HG03460 (cell line): ENCODE data around the gene SHROOM3.

Source experiments
- ATAC-seq: cut with Tn5 transposase; IDR thresholded peaks from one replicate; pipeline ENCODE4 v1.9.1; 2021; ENCODE audit not compliant: unreplicated experiment

SHROOM3 gene

DNA sequence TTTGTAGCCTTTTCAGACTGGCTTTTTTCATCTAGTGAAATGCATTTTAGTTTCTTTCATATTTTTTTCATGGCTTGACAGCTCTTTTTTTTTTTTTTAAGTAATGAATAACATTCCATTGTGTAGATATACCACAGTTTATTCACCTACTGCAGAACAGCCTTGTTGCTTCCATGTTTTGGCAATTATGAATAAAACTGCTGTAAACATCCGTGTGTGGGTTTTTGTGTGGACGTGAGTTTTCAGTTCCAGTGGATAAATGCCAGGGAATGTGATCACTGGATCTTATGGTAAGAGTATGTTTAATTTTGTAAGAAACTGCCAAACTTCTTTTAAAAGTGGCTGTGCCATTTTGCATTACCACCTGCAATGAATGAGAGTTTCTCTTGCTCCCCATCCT is 302.2 kb downstream of the SHROOM3 start:
- ATAC-seq, result no peak

DNA sequence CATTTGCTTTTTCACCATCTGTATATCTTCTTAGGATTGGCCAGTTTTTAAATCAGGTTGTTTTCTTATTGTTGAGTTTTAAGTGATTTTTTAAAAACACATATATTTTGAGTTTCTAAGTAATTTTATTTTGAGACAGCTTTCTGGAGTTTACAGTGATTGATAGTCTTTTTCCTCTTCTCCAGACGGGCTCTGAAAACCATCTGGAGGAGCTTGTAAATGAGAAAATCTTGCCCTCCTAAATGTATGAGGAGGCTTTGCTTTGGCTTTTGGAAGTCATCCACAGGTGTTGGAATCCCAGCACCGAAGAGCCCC is 302.7 kb downstream of the SHROOM3 start:
- no peak for ATAC-seq

DNA sequence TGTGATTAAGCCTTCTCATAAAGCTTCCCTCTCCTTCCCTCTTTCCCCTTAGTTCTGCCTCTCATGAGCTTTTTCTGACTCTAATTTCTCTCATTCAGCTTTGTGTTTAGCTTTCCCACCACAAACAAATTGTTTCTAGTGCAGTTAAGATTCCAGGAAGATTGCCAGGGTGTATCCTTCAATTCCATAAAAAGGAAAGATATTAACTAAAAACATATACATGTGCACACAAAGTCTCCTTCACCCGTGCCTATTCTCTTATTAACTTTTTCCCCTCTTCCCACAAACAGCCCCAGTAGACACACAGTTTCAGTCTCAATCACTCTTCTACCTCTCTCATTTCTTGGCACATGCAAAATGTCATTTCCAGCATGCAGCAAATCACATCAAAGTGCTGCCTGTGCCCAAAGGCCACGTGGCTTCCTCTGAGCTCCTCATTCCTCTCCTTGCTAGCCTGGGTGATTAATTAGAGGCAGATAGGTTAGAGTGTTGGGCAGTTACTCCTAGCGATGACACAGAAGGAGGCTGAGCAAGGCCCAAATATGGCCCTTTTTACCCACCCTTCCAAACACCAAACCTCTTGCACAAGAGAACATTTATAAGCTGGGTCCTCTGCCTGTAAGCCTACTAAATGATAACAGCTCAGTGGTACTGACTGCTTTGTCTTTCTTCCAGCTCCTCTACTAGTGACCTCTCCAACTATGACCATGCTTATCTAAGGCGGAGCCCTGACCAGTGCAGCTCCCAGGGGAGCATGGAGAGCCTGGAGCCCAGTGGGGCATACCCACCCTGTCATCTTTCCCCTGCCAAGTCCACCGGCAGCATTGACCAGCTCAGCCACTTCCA is 303.3 kb downstream of the SHROOM3 start:
- peak; percentile 47 for ATAC-seq

DNA sequence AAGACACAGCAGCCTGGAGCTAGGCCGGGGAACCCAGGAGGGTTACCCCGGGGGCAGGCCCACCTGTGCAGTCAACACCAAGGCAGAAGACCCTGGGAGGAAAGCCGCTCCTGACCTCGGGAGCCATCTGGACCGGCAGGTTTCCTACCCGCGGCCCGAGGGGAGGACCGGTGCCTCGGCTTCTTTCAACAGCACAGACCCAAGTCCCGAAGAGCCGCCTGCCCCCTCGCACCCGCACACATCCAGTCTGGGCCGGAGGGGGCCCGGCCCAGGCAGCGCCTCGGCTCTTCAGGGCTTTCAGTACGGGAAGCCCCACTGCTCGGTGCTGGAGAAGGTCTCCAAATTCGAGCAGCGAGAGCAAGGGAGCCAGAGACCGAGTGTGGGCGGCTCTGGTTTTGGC is 305.2 kb downstream of the SHROOM3 start:
- ATAC-seq, result no peak

GRCh38 chr4:76740866-76741662 is 306.0 kb downstream of the SHROOM3 start:
- no peak for ATAC-seq

GRCh38 chr4:76741663-76742020 is 306.6 kb downstream of the SHROOM3 start:
- ATAC-seq, result no peak

GRCh38 chr4:76744241-76744921 is 309.4 kb downstream of the SHROOM3 start:
- no peak for ATAC-seq

DNA sequence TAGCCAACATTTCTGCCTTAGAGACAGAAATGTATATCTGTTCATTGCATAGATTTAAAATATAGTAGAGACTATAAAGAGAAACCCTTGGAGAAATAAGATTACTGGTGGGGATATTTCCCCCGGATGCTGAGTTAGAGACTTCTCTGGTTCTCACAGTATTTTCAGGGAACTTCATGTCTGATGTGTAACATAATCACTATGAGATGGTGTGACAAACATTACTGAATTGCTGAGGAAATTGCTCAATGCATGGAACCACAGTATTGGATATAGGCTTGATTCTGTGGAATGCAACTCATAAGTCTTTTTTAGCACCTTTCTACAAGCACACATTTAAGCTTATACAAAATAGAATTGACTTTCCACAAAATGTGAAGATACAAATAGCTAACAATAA is 310.2 kb downstream of the SHROOM3 start:
- no peak for ATAC-seq

GRCh38 chr4:76747563-76747962 is 312.5 kb downstream of the SHROOM3 start:
- ATAC-seq, result no peak

GRCh38 chr4:76748649-76749048 is 313.6 kb downstream of the SHROOM3 start:
- no peak for ATAC-seq

DNA sequence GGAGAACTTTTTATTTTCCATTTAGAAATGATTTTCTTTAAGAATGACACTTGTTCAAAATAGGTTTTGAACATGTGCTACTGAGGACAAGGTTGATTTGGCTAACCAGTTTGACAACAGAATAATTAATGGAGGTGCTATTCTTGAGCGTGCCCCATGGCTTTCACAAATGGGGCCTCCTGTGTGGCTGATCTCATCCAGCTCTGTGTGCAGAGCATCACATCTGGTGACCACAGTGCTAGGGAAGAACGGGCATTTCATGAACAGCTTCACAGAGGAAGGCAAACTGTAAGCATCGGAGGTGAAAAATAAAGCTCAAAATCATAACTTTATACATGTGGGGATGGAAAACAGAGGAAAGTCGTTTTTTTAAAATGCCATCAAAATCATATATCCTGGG is 314.3 kb downstream of the SHROOM3 start:
- no peak for ATAC-seq

GRCh38 chr4:76750716-76751115 is 315.7 kb downstream of the SHROOM3 start:
- no peak for ATAC-seq

DNA sequence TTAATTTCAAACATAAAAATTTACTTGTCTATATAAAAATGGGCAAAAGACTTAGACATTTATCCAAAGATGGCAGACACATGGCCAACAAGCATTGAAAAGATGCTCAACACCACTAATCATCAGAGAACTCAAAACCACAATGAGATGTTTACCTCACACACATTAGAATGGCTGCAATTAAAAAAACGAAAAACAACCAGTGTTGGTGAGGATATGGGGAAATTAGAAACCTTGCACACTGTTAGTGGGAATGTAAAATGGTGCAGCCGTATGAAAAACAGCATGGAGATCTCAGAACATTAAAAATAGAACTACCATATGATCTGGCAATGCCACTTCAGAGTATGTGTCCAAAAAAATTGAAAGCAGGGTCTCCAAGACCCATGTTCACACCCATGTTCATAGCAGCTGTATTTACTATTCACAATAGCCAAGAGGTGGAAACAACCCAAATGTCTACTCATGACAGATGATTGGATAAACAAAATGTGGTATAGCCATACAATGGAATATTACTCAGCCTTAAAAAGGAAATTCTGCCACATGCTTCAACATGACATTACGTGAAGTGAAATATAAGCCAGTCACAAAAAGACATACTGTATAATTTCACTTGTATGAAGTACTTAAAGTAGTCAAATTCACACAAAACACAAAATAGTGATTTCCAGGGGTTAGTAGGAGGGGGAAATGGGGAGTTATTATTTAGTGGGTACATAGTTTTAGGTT is 316.7 kb downstream of the SHROOM3 start:
- no peak for ATAC-seq

- no peak for ATAC-seq
Observed at GRCh38 chr4:76752861-76753501, 318.0 kb downstream of the SHROOM3 start.

DNA sequence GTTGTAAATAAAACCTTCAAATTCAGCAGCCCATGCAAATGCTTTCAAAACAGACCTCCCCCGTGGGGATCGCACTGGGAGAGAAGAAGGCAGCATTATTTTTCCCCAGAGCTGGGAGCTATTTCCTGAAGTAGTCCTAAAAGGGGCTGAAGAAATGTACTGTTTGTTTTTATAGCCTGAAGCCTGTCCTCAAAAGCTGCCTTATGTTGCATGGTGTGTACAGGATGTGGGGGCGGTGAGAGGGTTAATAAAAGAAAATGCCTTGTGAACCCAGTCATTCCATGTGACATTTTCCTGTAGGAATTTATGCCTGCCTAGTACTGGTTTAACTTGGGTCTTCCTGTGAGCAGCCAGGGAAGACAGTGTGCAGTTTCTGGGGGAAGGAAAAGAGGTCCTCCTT is 318.8 kb downstream of the SHROOM3 start:
- no peak for ATAC-seq

DNA sequence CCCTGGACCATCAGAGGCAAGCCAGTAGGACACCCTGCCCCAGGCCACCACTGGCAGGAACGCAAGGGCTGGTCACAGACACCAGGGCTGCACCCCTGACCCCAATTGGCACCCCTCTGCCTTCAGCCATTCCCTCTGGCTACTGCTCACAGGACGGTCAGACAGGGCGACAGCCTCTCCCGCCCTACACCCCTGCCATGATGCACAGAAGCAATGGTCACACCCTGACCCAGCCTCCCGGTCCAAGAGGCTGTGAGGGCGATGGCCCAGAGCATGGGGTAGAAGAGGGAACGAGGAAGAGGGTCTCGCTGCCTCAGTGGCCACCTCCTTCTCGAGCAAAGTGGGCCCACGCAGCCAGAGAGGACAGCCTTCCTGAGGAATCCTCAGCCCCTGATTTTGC is 319.4 kb downstream of the SHROOM3 start:
- no peak for ATAC-seq

GRCh38 chr4:76755756-76756155 is 320.7 kb downstream of the SHROOM3 start:
- no peak for ATAC-seq

- ATAC-seq, result no peak
Observed at GRCh38 chr4:76756416-76756815, 321.4 kb downstream of the SHROOM3 start.

- ATAC-seq, result no peak
Observed at GRCh38 chr4:76757418-76757939, 322.4 kb downstream of the SHROOM3 start.

DNA sequence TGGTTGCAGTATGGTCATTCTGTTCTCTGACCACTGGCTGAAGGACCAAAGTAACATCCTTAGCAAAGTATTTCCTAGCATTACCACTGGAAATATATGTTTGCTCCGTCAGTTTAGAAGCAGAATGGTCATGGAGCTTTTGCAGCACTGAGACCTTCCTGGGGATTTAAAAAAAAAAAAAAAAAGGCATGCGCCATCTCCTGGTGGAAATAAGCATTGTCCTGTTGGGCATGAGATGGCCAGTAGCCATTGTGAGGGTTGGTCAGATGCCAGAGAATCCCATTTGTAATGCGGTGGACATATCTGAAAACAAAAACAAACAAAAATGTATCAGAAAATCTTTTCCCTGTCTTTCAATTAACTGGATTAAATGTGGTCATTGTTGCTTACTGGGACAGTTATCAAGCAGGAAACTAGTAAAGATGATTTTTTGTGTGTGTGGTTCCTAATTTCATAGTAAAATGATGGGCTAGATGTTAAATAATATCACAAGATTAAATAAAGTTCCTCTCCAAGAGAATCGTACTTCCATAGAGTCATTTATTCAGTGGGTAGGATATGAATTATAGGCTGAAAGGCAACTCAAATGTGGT is 323.4 kb downstream of the SHROOM3 start:
- ATAC-seq, result no peak
